ENCODE results near the gene ATP8A2. TPM values are rescaled to one million over a fixed set of nuclear protein-coding genes. Genes with fewer than 3 reads are reported as not detected.

The ATP8A2 gene
- total and polyA plus RNA-seq, 9 of the 15 experiments (the other 6 are each of a cell fraction or from before 2014, with no cell fraction given): under 0.01 to 0.33 (median 0.06) TPM; not detected in 4

DNA sequence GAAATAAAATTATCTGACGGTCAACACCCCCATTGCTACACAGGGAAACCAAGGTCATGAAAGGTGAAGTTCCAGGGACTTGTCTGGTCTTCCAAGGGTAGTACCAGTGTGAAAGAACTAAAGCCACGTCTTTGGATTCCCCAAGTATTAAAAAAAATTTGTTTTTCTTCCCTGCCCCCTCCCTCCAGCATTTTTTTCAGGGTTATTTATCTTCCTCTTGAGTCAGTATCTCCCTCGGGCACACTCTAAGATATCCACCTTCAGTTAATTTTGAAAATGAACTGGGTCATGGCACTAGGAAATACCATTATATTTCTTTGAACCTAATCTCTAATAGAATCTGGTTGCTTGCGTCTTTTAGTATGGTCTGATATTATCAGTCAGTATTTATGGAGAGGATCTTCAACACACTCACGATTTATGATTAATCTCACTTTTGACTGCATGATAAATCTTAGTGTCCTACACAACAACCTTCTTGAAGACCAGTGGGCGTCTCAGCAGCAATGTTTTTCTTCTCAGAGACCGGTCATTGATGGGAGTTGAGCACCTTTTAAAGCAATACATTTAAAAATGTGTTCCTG lies 9.1 kb downstream of the ATP8A2 start (continued):
- TF ChIP-seq ZBTB7A (IDR thresholded peaks at IDR 0.05; ENCODE audit: borderline replicate concordance, control insufficient read depth, low read depth, low read length): no peak
- TF ChIP-seq GABPB2 (CRISPR knock-in tag; conservative IDR thresholded peaks at IDR 0.05): no peak
- no peak for TF ChIP-seq SIX5 (IDR thresholded peaks at IDR 0.05; ENCODE audit: borderline replicate concordance in 1 of 2, insufficient read depth in 1 of 2, low read depth in 1 of 2, low read length in 2 of 2)
- no peak for TF ChIP-seq CBX3 (IDR thresholded peaks at IDR 0.05; ENCODE audit: borderline replicate concordance in 1 of 2, low read length in 2 of 2)
- no peak for TF ChIP-seq SIN3B (IDR thresholded peaks at IDR 0.05; ENCODE audit: low read depth)
- TF ChIP-seq, protein P1, sequence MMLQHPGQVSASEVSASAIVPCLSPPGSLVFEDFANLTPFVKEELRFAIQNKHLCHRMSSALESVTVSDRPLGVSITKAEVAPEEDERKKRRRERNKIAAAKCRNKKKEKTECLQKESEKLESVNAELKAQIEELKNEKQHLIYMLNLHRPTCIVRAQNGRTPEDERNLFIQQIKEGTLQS (IDR thresholded peaks at IDR 0.05): no peak
- TF ChIP-seq, protein P1 (CRISPR knock-in tag; conservative IDR thresholded peaks at IDR 0.05): no peak
- no peak for TF ChIP-seq GTF2F1 (IDR thresholded peaks at IDR 0.05; ENCODE audit: low read depth, low read length)
- TF ChIP-seq, protein P2, sequence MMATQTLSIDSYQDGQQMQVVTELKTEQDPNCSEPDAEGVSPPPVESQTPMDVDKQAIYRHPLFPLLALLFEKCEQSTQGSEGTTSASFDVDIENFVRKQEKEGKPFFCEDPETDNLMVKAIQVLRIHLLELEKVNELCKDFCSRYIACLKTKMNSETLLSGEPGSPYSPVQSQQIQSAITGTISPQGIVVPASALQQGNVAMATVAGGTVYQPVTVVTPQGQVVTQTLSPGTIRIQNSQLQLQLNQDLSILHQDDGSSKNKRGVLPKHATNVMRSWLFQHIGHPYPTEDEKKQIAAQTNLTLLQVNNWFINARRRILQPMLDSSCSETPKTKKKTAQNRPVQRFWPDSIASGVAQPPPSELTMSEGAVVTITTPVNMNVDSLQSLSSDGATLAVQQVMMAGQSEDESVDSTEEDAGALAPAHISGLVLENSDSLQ (IDR thresholded peaks at IDR 0.05): no peak
- TF ChIP-seq, protein P3, sequence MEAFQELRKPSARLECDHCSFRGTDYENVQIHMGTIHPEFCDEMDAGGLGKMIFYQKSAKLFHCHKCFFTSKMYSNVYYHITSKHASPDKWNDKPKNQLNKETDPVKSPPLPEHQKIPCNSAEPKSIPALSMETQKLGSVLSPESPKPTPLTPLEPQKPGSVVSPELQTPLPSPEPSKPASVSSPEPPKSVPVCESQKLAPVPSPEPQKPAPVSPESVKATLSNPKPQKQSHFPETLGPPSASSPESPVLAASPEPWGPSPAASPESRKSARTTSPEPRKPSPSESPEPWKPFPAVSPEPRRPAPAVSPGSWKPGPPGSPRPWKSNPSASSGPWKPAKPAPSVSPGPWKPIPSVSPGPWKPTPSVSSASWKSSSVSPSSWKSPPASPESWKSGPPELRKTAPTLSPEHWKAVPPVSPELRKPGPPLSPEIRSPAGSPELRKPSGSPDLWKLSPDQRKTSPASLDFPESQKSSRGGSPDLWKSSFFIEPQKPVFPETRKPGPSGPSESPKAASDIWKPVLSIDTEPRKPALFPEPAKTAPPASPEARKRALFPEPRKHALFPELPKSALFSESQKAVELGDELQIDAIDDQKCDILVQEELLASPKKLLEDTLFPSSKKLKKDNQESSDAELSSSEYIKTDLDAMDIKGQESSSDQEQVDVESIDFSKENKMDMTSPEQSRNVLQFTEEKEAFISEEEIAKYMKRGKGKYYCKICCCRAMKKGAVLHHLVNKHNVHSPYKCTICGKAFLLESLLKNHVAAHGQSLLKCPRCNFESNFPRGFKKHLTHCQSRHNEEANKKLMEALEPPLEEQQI (IDR thresholded peaks at IDR 0.05): no peak
- TF ChIP-seq RBBP5 (IDR thresholded peaks at IDR 0.05; ENCODE audit: borderline replicate concordance, insufficient read depth, low read length, poor library complexity, severe bottlenecking): no peak
- TF ChIP-seq, protein P4, sequence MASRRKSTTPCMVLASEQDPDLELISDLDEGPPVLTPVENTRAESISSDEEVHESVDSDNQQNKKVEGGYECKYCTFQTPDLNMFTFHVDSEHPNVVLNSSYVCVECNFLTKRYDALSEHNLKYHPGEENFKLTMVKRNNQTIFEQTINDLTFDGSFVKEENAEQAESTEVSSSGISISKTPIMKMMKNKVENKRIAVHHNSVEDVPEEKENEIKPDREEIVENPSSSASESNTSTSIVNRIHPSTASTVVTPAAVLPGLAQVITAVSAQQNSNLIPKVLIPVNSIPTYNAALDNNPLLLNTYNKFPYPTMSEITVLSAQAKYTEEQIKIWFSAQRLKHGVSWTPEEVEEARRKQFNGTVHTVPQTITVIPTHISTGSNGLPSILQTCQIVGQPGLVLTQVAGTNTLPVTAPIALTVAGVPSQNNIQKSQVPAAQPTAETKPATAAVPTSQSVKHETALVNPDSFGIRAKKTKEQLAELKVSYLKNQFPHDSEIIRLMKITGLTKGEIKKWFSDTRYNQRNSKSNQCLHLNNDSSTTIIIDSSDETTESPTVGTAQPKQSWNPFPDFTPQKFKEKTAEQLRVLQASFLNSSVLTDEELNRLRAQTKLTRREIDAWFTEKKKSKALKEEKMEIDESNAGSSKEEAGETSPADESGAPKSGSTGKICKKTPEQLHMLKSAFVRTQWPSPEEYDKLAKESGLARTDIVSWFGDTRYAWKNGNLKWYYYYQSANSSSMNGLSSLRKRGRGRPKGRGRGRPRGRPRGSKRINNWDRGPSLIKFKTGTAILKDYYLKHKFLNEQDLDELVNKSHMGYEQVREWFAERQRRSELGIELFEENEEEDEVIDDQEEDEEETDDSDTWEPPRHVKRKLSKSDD (conservative IDR thresholded peaks at IDR 0.05; ENCODE audit: low read length): no peak
- TF ChIP-seq BCOR (IDR thresholded peaks at IDR 0.05): no peak
- TF ChIP-seq NR3C1 (CRISPR knock-in tag; IDR thresholded peaks at IDR 0.05): no peak
- no peak for TF ChIP-seq RBM25 (IDR thresholded peaks at IDR 0.05; ENCODE audit: low read depth, low read length, severe bottlenecking)
- TF ChIP-seq ATF7 (IDR thresholded peaks at IDR 0.05): 0 out of 2 replicates have a peak, but pooled peaks have one; percentile 14
- TF ChIP-seq ZNF561 (CRISPR knock-in tag; conservative IDR thresholded peaks at IDR 0.05): no peak
- TF ChIP-seq ETS2 (tag; IDR thresholded peaks at IDR 0.05; ENCODE audit: borderline replicate concordance, poor library complexity, severe bottlenecking): no peak

Data from K562 (cell line).